HG03139 (cell line): ENCODE data around the gene TYW1.
"Not testable (repeated sequence)": the region's sequence is repeated elsewhere in the genome, so short reads cannot be mapped to it uniquely, and the experiment has no call there.

ENCODE experiments used
- ATAC-seq: cut with Tn5 transposase; IDR thresholded peaks from one replicate; pipeline ENCODE4 v1.9.1; 2021; ENCODE audit not compliant: unreplicated experiment

The TYW1 gene

GRCh38 chr7:67184912-67185659 is 188.5 kb downstream of the TYW1 start:
- ATAC-seq, result not testable (repeated sequence)

DNA sequence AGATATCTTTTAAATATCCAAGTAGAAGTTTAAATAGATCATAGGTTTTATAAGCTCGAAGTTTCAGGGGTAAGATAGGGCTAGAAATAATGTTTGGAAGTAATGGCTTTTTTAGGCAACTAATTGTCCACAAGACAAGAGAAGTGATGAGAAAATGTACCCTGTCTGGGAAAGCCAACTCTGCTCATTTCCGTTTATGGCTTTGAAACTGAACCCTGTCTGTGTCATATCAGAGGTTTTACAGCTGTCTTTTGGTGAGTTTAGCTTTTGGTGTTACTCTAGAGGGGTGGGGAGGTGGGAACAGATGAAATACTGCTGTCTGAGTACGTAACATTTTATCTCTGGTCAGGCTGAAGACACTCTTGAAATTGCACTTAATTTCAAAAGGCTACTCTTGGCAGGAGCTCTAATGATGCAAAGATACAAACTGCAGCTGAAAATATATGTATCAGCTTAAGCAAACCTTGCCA is 189.1 kb downstream of the TYW1 start:
- not testable (repeated sequence) for ATAC-seq

GRCh38 chr7:67189160-67189559 is 192.5 kb downstream of the TYW1 start:
- ATAC-seq, result not testable (repeated sequence)

DNA sequence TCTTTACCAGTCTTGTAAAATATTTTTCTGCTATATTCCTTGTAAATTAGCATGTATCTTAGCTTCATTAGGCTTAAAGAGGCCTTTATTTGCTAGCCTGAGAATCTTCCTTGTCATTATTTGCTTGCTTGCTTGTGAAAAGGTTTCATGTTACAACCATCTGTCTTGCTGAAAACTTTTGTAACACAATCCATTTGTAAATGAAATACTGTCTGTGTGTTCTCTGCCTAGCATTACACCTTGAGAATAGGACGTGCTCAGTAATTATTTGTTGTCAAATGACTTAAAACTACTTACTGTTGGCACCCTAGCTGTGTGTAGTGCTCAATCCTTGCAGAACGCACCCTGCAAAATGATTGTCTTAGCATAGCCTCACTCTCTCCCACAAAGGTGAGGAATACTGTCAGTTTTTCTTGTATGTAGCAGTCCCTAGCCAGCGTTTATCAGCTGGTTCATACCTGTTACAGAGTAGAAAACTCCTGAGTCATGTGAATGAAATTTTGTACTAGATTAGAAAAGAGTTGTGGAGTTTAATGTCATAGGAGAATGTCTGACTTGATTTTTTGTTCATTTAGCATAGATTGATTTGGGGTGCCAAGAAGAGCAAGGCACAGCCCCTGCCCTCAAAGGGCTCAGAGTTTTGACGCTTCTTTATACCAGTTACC is 193.3 kb downstream of the TYW1 start:
- ATAC-seq, result not testable (repeated sequence)

GRCh38 chr7:67191002-67191720 is 194.5 kb downstream of the TYW1 start:
- not testable (repeated sequence) for ATAC-seq

- ATAC-seq, result not testable (repeated sequence)
These were observed 195.6 kb downstream of the TYW1 start for GRCh38 chr7:67192123-67192702.

- not testable (repeated sequence) for ATAC-seq
These were observed 196.4 kb downstream of the TYW1 start for GRCh38 chr7:67192889-67193613.

- not testable (repeated sequence) for ATAC-seq
These were observed 199.5 kb downstream of the TYW1 start for GRCh38 chr7:67196176-67196575.

DNA sequence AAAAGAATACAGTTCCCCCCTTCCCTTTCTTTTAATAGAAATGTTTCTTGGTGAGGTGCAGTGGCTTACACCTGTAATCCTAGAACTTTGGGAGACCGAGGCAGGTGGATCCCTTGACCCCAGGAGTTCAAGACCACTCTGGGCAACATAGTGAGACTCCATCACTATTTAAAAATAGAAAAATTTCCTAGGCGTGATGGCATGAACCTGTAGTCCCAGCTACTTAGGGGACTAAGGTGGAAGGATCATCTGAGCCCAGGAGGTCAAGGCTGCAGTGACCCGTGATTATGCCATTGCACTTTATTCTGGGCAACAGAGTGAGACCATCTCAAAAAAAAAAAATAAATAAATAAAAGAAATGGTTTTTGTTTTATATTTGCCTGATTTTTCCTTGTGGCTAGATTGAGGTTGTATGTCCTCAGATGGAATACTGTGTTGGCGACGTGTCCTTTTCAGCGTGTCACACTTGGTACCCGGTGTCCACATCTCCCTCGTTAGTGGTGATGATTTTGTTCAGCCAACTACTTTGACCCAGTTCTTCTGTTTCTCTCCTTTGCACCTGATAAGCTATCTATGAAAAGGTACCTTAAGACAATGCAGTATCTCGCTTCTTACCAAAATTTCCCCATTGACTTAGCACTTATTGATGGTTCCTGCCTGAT is 202.4 kb downstream of the TYW1 start:
- not testable (repeated sequence) for ATAC-seq

DNA sequence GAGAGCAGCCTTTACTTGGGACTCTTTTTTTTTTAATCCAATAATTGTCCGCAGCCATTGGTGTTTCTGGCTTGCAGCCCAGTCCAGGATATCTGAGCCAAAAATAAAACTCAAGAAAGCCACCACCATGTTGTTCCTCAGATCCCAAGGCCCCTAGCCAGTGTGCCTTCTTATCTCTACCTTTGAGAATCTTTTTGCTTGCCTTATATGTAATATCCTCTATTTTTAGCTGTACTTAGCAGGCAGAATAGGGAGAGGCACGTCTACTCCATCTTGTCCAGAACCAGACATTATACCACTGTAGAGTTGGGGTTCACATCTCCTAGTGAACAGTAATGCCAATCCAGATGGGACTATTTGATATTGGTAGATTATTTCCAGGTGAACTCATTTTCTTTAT is 209.1 kb downstream of the TYW1 start:
- not testable (repeated sequence) for ATAC-seq

- no peak for ATAC-seq
These were observed 209.8 kb downstream of the TYW1 start for GRCh38 chr7:67206452-67206851.

- ATAC-seq, result not testable (repeated sequence)
These were observed 212.0 kb downstream of the TYW1 start for GRCh38 chr7:67208656-67209055.

DNA sequence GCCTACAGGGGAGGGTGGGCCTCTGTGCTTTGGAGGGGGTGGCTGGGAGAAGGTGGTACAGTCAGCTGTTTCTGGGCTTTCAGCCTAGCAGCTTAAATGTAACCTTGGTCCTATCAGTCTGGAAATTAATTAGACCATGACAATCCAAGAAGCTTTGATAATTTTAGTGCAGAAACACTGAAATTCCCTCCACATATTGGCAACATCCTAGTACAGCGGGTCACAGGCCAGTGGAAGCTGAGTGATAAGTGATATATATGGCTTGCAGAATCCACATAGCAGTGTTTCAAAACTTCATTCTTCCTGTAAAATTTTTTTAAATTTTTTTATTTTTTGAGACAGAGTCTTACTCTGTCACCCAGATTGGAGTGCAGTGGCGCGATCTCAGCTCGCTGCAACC is 212.6 kb downstream of the TYW1 start:
- ATAC-seq, result no peak

- no peak for ATAC-seq
These were observed 213.9 kb downstream of the TYW1 start for GRCh38 chr7:67210567-67210966.

DNA sequence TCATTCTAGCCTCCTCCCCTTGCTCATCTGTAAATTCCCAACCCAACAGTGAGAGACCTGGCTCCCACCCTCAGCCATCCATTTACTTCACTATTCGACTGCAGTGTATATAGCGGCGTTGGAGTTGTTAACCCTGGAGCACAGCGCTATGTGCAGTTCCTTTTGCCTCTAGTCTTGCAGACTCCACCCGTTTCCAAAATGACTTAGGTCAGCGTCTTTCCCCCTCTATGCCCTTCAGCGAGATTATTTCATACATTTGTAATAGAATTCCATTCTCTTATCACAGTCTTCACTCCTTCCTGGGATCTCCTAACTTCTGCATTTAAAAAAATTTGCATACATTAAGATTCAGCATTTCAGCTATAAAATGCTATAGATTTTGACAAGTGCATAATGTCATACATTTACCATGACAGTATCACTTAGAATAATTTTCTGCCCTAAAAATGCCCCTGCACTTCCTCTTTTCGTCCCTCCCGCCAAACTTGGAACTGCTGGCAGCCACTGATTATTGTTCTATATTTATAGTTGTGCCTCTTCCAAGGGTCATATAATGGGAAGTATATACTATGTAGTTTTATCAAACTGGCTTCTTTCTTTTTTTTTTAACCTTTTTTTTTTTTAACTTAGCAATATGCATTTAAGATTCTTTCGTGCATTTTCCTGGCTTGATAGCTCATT is 215.2 kb downstream of the TYW1 start:
- not testable (repeated sequence) for ATAC-seq

DNA sequence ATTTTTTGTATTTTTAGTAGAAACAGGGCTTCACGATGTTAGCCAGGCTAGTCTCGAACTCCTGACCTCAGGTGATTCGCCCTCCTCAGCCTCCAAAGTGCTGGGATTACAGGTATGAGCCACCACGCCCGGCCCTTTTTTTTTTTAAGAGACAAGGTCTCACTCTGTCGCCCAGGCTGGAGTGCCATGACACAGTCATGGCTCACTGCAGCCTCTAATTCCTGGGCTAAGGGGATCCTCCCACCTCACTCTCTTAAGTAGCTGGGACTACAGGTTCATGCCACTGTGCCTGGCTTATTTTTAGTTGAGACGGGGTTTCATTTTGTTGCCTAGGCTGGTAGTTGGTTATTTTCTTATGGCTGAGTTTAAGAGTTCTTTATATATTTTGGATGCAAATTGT is 216.4 kb downstream of the TYW1 start:
- not testable (repeated sequence) for ATAC-seq

DNA sequence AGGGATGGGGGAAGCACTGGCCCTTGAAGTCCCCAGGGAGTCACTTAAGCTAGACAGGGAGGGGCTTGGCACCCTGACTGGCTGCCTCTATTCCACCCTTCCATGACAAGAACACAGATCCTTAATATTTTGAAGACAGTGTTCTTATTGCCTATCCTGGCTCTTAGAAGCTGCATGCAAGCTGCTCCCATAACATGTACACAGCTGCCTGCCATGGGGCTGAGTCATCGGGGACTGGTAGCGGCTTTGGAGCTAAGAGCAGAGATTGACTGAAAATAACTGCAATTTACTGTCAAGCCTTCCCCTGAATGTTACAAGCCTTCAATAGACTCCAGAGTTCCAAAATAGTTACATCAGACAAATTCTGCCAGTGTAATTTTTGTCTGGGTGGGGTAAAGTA is 226.9 kb downstream of the TYW1 start:
- not testable (repeated sequence) for ATAC-seq

DNA sequence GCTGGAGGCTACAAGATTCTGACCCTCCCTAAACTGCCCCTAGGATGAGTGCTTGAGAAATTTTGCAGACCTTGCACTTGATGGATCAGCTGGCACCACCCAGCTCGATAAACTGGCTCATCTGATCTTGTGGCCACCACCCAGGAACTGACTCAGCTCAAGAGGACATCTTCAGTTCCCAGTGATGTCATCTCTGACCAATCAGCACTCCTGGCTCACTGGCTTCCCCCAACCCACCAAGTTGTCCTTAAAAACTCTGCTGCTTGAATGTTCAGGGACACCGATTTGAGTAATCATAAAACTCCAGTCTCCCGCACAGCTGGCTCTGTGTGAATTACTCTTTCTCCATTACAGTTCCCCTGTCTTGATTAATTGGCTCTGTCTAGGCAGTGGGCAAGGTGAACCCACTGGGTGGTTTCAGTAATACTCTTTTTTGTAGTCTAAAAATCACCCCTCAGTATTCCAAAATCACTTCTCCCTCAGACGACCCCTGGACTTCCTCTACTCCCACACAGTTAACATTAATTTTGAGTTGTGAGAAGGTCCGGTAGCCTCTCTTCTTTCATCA is 229.8 kb downstream of the TYW1 start:
- ATAC-seq, result not testable (repeated sequence)

DNA sequence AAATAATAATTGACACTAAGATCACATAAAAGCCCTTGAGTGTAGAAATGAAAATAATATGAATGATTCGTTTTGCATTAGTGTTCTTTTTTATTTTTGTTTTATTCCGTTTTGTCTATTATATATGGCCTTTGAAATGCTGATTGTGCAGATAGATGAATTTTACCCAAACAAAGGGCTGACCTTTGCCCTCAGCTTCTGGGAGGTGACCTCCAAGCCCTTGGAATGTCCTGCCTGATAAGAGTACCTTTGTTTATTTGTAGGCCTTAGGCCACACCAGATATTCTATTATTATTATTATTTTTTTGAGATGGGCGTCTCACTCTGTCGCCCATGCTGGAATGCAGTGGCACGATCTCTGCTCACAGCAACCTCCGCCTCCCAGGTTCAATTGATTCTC is 230.3 kb downstream of the TYW1 start:
- ATAC-seq, result not testable (repeated sequence)
